K562 (cell line): ENCODE measurements around the gene HOXA1. TPM values are rescaled to one million over a fixed set of nuclear protein-coding genes. Genes with fewer than 3 reads are reported as not detected.

Source experiments
- ATAC-seq: fragments of 200-7000 bp; cut with Tn5 transposase; 3 replicates; pipeline ENCODE4 v1.9.1; 2020; ENCODE audit warnings: moderate library complexity
- BruUV-seq: library from RNA; stranded (reverse); fragments of 400-500 nt; replicated peaks from 2 replicates; lab custom pipeline; 2021; lab: Mats Ljungman, UMichigan
- CTCF ChIA-PET: fragments of 300-600 bp; formaldehyde crosslinking; extraction: SDS; loops from one replicate; lab custom pipeline; 2021; ENCODE audit warnings: low intra/inter-chr PET ratio; lab: Yijun Ruan, JAX
- POLR2A ChIA-PET: fragments of 300-600, 350-650 bp; sonication (Branson Sonifier 250); formaldehyde crosslinking; extraction: SDS; loops from one replicate; lab custom pipeline; 2021; ENCODE audit warnings: antibody characterized with exemption, inconsistent platforms; lab: Yijun Ruan, JAX
- DNase-seq, 4 experiments: peaks; one replicate each; pipeline versions ENCODE4 v3.0.0 to v3.0.0-alpha.2; 2011 to 2018; ENCODE audit warnings: low spot score in 3 of 4, mixed read lengths in 3 of 4; ENCODE audit errors: extremely low read depth in 1 of 4
- FAIRE-seq: peaks from 2 replicates; lab custom pipeline; 2011; peaks lifted over from hg19 to GRCh38; lab: Jason Lieb, UNC
- H2AFZ ChIP-seq: 2 replicates; pipeline ENCODE4 v1.6.0; 2011; ENCODE audit warnings: low read depth, low read length, control low read depth, inconsistent platforms
- H3K27ac ChIP-seq: fragments of 200-600 bp; 3 replicates; pipeline ENCODE4 v1.8.0; 2011; ENCODE audit warnings: low read depth, mild to moderate bottlenecking, control low read depth, inconsistent platforms, low read length, moderate library complexity, mixed read lengths; ENCODE audit errors: extremely low read depth
- H3K27me3 ChIP-seq, 2 experiments: fragments of 300-600 bp in 1 of 2; 2 replicates in 1 of 2; 3 replicates in 1 of 2; pipeline versions ENCODE4 v1.6.0 to v1.8.0; 2011; ENCODE audit warnings: inconsistent platforms in 2 of 2, low read length in 2 of 2, mild to moderate bottlenecking in 1 of 2, mixed read lengths in 1 of 2, moderate library complexity in 1 of 2; ENCODE audit not compliant: control insufficient read depth in 2 of 2, insufficient read depth in 2 of 2
- H3K36me3 ChIP-seq: fragments of 300-600 bp; 3 replicates; pipeline ENCODE4 v1.8.0; 2011; ENCODE audit warnings: mild to moderate bottlenecking, low read length, inconsistent platforms; ENCODE audit not compliant: control insufficient read depth, insufficient read depth
- H3K4me1 ChIP-seq, 2 experiments: fragments of 200-600 bp in 1 of 2; replicated peaks in 1 of 2; 2 replicates in 1 of 2; 3 replicates in 1 of 2; pipeline versions ENCODE4 v1.5.1 to v1.8.0; 2011; ENCODE audit warnings: inconsistent platforms in 2 of 2, low read length in 2 of 2, mild to moderate bottlenecking in 1 of 2, mixed read lengths in 1 of 2, moderate library complexity in 1 of 2; ENCODE audit not compliant: control insufficient read depth in 2 of 2, insufficient read depth in 2 of 2
- H3K4me2 ChIP-seq: 2 replicates; pipeline ENCODE4 v1.6.1; 2011; ENCODE audit warnings: low read length, control low read depth, inconsistent platforms, mixed read lengths; ENCODE audit not compliant: insufficient read depth
- H3K4me3 ChIP-seq: fragments of 200-600 bp; sonication (generic), shearing (Covaris generic); 2 replicates; pipeline ENCODE4 v1.5.1; 2016; ENCODE audit warnings: control low read depth, inconsistent platforms
- H3K79me2 ChIP-seq: fragments of 200-600 bp; 3 replicates; pipeline ENCODE4 v1.8.0; 2011; ENCODE audit warnings: low read length, inconsistent platforms; ENCODE audit not compliant: control insufficient read depth, insufficient read depth
- H3K9ac ChIP-seq, 2 experiments: 2 replicates each; pipeline versions ENCODE4 v1.6.0 to v1.6.1; 2011; ENCODE audit warnings: low read depth in 2 of 2, low read length in 2 of 2, control low read depth in 1 of 2, inconsistent platforms in 1 of 2, mild to moderate bottlenecking in 1 of 2, mixed read lengths in 1 of 2; ENCODE audit not compliant: insufficient read depth in 1 of 2
- H3K9me1 ChIP-seq: one replicate; pipeline ENCODE4 v1.6.0; 2011; ENCODE audit warnings: inconsistent platforms, mild to moderate bottlenecking, low read length, moderate library complexity; ENCODE audit not compliant: control insufficient read depth, insufficient read depth
- H3K9me3 ChIP-seq: replicated peaks from 2 replicates; pipeline ENCODE4 v1.5.1; 2011; ENCODE audit warnings: low read depth, low read length, inconsistent platforms; ENCODE audit not compliant: control insufficient read depth, insufficient read depth
- H4K20me1 ChIP-seq: replicated peaks from 2 replicates; pipeline ENCODE4 v1.6.1; 2011; ENCODE audit warnings: low read length, inconsistent platforms, mixed read lengths; ENCODE audit not compliant: control insufficient read depth, insufficient read depth
- BDP1 ChIP-seq: IDR thresholded peaks from 3 replicates; pipeline ENCODE4 v1.6.1; 2011; ENCODE audit not compliant: insufficient read length, insufficient read depth
- E2F8 ChIP-seq: fragments of 450-650 bp; IDR thresholded peaks from 2 replicates; pipeline ENCODE4 v1.7.1; 2018; ENCODE audit warnings: mild to moderate bottlenecking, low read depth; ENCODE audit not compliant: partially characterized antibody
- HINFP ChIP-seq: fragments of 450-650 bp; conservative IDR thresholded peaks from 2 replicates; pipeline ENCODE4 v1.6.1; 2016; ENCODE audit warnings: missing genetic modification characterization, low read depth, mild to moderate bottlenecking, control low read depth, missing compliant biosample characterization
- HLTF ChIP-seq: fragments of 450-650 bp; IDR thresholded peaks from 2 replicates; pipeline ENCODE4 v1.6.1; 2016
- HNRNPL ChIP-seq: fragments of 200-400 bp; formaldehyde crosslinking; IDR thresholded peaks from 2 replicates; pipeline ENCODE4 v1.6.1; 2017; ENCODE audit warnings: low read depth, mild to moderate bottlenecking, low read length
- NRF1 ChIP-seq, 2 experiments: fragments of 450-650 bp; IDR thresholded peaks in 1 of 2; conservative IDR thresholded peaks in 1 of 2; 2 replicates each; pipeline ENCODE4 v1.6.1; 2014; ENCODE audit warnings: mild to moderate bottlenecking in 2 of 2
- POLR3G ChIP-seq: IDR thresholded peaks from 2 replicates; pipeline ENCODE4 v1.6.1; 2011; ENCODE audit not compliant: insufficient read length, insufficient replicate concordance; ENCODE audit errors: extremely low read depth
- RAD51 ChIP-seq: fragments of 450-650 bp; IDR thresholded peaks from 2 replicates; pipeline ENCODE4 v1.7.1; 2016; ENCODE audit warnings: low read depth, mild to moderate bottlenecking, borderline replicate concordance
- SLC30A9 ChIP-seq: fragments of 250-450 bp; sonication (Bioruptor Pico); IDR thresholded peaks from 2 replicates; pipeline ENCODE4 v1.8.0; 2022; ENCODE audit warnings: mild to moderate bottlenecking, moderate library complexity
- SRF ChIP-seq, 2 experiments: fragments of 250-450, 450-650 bp in 1 of 2; sonication (Bioruptor Pico) in 1 of 2; sonication (generic) in 1 of 2; formaldehyde crosslinking; IDR thresholded peaks; 2 replicates each; pipeline versions ENCODE4 v1.5.0 to v1.5.1; 2020 to 2022; ENCODE audit warnings: mild to moderate bottlenecking in 1 of 2, missing genetic modification reagents in 1 of 2
- TBP ChIP-seq: optimal IDR thresholded peaks from 2 replicates; pipeline ENCODE3; 2011; ENCODE audit warnings: low read depth, low read length, improper control_type of control experiment
- ZFP30 ChIP-seq: fragments of 250-450 bp; sonication (Bioruptor Pico); IDR thresholded peaks from 2 replicates; pipeline ENCODE4 v1.8.0; 2022; ENCODE audit warnings: moderate library complexity, mild to moderate bottlenecking, inconsistent platforms, borderline replicate concordance
- ZNF143 ChIP-seq: sonication (generic); formaldehyde crosslinking; IDR thresholded peaks from 2 replicates; pipeline ENCODE4 v1.9.0; 2022; ENCODE audit warnings: mild to moderate bottlenecking, missing genetic modification reagents
- ZNF277 ChIP-seq: fragments of 250-450 bp; sonication (Bioruptor Pico); IDR thresholded peaks from 2 replicates; pipeline ENCODE4 v1.8.0; 2022; ENCODE audit warnings: inconsistent platforms, mild to moderate bottlenecking, moderate library complexity, borderline replicate concordance
- ZNF398 ChIP-seq: fragments of 250-450 bp; sonication (Bioruptor Pico); IDR thresholded peaks from 2 replicates; pipeline ENCODE4 v1.8.0; 2021; ENCODE audit warnings: moderate library complexity, mild to moderate bottlenecking, inconsistent platforms
- WGBS: fragments of 100-300 bp; shearing (Covaris generic); methylation state at CpG from one replicate; pipeline ENCODE4 v1.1.6; 2016; ENCODE audit warnings: low coverage, mixed read lengths; ENCODE audit not compliant: insufficient coverage; ENCODE audit errors: missing lambda C conversion rate; 5-methylcytosine and 5-hydroxymethylcytosine counted together
- in situ Hi-C: fragments of 300-500 bp; cut with MboI; formaldehyde crosslinking; loops from 4 replicates; pipeline ENCODE4 v1.15.0; 2018; ENCODE audit warnings: inconsistent platforms, mixed read lengths
- intact Hi-C: fragments of 100-400 bp; cut with micrococcal nuclease; formaldehyde crosslinking; loops from 2 replicates; pipeline ENCODE4 v1.14.2; 2022
- polyA plus RNA-seq, 8 experiments: library from polyadenylated mRNA; depleted of rRNA in 4 of 8; stranded (reverse) in 5 of 8; unstranded in 3 of 8; fragments of >200 nt; fragmentation: Nextera tagmentation in 2 of 8; fragmentation: Illumina TruSeq in 1 of 8; extraction: Ambion mirVana in 2 of 8; extraction: Trizol in 1 of 8; gene quantifications; 2 replicates each; pipeline versions ENCODE4 v1.2.1 to v1.2.3, GENCODE V29; 2011 to 2014; ENCODE audit warnings: inconsistent platforms in 1 of 8, missing spikeins in 1 of 8
- total RNA-seq, 7 experiments: library from RNA; depleted of rRNA in 6 of 7; stranded (reverse); fragments of >200 nt in 6 of 7; fragmentation: Illumina TruSeq in 2 of 7; extraction: Trizol in 2 of 7; gene quantifications; 2 replicates each; pipeline versions ENCODE4 v1.2.1 to v1.2.3, GENCODE V29; 2011 to 2021; ENCODE audit warnings: low replicate concordance in 1 of 7

HOXA1 gene
- total and polyA plus RNA-seq, 9 of the 15 experiments (the other 6 are each of a cell fraction or from before 2014, with no cell fraction given): 0.03 to 0.63 (median 0.09) TPM; not detected in 4

GRCh38 chr7:27125986-27126394 lies 30.2 kb upstream of the HOXA1 start:
- H3K79me2 ChIP-seq: no peaks in the 10 kb centered on the region
- ATAC-seq: no peak
- TF ChIP-seq E2F8 (no peak), ZNF143 (CRISPR knock-in tag) (no peak), ZNF398 (CRISPR knock-in tag) (no peak), SLC30A9 (CRISPR knock-in tag) (no peak), HINFP (no peak), TBP (no peak), HLTF (no peak), ZNF277 (CRISPR knock-in tag) (no peak), POLR3G (no peak), HNRNPL (no peak), SRF (CRISPR knock-in tag; IDR thresholded peaks at IDR 0.05) (no peak), ZFP30 (CRISPR knock-in tag) (no peak), NRF1 (conservative IDR thresholded peaks at IDR 0.05 in 1 of 2, IDR thresholded peaks at IDR 0.05 in 1 of 2) (no peak), RAD51 (no peak), BDP1 (no peak)

More at GRCh38 chr7:27125986-27126394, 30.2 kb upstream of the HOXA1 start:
- H3K4me3 ChIP-seq: no peak overlapping the region
- ChIA-PET POLR2A (interaction anchor here (0.6 kb wide), 1 partner anchor 21 kb away, joined by 3 read pairs; no protein-coding TSS in a partner anchor), CTCF (interaction anchor here (0.7 kb wide), 1 partner anchor 35 kb away, joined by 3 read pairs; no protein-coding TSS in a partner anchor)
- intact Hi-C loops: no loop called here
- no peak overlapping the region for H3K9ac ChIP-seq
- no peaks in the 10 kb centered on the region for H3K4me1 ChIP-seq
- peaks cover 21 to 54% of the 10 kb centered on the region in 2 experiments; a peak in 4 of 5 replicates for H3K27me3 ChIP-seq
- BruUV-seq: no TSS peak
- in situ Hi-C loops: loop anchor here (5.0 kb wide), 1 partner anchor 49 kb away; no protein-coding TSS in a partner anchor
- no peaks in the 10 kb centered on the region for H3K9me3 ChIP-seq
- FAIRE-seq: no peak
- H4K20me1 ChIP-seq: no peaks in the 10 kb centered on the region; the same call in none of the 2 replicates
- 1% methylated on average over 5 of the region's 5 CpGs for WGBS
- H3K36me3 ChIP-seq: no peaks in the 10 kb centered on the region
- DNase-seq: no peak
- no peak overlapping the region for H2AFZ ChIP-seq
- no peak overlapping the region for H3K27ac ChIP-seq
- no peaks in the 10 kb centered on the region for H3K9me1 ChIP-seq
- H3K4me2 ChIP-seq: no peak overlapping the region
